Measurements from ENCODE around the gene SEPTIN8.

Gene SEPTIN8

DNA sequence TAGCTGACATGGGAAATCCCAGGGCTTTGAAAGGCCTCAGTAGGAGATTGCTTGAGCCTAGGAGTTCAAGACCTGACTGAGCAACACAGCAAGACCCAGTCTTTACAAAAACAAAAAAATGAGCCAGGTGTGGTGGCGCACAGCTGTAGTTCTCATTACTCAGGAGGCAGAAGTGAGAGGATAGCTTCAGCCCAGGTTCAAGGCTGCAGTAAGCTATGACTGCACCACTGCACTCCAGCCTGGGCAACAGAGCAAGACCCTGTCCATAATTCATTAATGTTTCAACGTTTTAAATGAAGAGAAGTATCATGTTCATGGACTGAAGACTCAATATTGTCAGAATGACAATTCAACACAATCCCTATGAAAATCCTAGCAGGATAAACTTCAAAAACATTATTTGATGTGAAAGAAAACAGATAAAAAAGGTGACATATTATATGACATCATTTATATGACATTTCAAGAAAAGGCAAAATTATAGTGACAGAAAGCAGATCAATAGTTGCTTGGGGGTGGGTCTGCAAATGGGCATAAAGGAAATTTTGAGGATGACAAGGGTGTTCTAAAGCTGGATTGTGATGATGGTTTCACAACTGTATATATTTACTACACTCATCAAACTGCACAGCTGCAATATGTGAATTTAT lies 43.4 kb downstream of the SEPTIN8 start:
- ATAC-seq (ENCODE audit: low read depth) (no peak), DNase-seq (ENCODE audit: low spot score) (no peak)
- H3K4me3 ChIP-seq (ENCODE audit: severe bottlenecking) = no peak overlapping the region
- no peaks in the 10 kb centered on the region for H3K9me3 ChIP-seq (ENCODE audit: severe bottlenecking)
- H3K27me3 ChIP-seq (ENCODE audit: insufficient read depth, poor library complexity, severe bottlenecking) = no peaks in the 10 kb centered on the region
- TF ChIP-seq, protein P1, sequence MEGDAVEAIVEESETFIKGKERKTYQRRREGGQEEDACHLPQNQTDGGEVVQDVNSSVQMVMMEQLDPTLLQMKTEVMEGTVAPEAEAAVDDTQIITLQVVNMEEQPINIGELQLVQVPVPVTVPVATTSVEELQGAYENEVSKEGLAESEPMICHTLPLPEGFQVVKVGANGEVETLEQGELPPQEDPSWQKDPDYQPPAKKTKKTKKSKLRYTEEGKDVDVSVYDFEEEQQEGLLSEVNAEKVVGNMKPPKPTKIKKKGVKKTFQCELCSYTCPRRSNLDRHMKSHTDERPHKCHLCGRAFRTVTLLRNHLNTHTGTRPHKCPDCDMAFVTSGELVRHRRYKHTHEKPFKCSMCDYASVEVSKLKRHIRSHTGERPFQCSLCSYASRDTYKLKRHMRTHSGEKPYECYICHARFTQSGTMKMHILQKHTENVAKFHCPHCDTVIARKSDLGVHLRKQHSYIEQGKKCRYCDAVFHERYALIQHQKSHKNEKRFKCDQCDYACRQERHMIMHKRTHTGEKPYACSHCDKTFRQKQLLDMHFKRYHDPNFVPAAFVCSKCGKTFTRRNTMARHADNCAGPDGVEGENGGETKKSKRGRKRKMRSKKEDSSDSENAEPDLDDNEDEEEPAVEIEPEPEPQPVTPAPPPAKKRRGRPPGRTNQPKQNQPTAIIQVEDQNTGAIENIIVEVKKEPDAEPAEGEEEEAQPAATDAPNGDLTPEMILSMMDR (IDR thresholded peaks at IDR 0.05; ENCODE audit: poor library complexity, severe bottlenecking) = no peak
- peaks cover 8% of the 10 kb centered on the region for H3K4me1 ChIP-seq (ENCODE audit: insufficient read depth, poor library complexity, severe bottlenecking)
- H3K36me3 ChIP-seq (ENCODE audit: low read depth) = peaks cover 25% of the 10 kb centered on the region
- no peak overlapping the region for H3K27ac ChIP-seq (ENCODE audit: poor library complexity, severe bottlenecking)

DNA sequence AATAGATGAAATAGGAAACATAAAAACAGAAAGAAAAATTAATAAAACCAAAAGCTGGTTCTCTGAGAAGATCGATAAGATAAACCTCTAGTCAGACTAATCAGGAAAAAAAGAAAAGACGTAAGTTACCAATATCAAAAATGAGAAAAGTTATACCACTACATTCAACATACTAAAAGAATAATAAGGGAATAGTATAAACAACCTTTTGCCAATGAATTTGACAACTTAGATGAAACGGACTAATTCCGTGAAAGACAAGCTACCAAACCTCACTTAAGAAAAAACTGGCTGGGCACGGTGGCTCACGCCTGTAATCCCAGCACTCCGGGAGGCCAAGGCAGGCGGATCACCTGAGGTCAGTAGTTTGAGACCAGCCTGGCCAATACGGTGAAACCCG lies 47.1 kb downstream of the SEPTIN8 start:
- Histone ChIP-seq H3K4me3 (ENCODE audit: severe bottlenecking) (no peak overlapping the region), H3K27ac (ENCODE audit: poor library complexity, severe bottlenecking) (no peak overlapping the region), H3K36me3 (ENCODE audit: low read depth) (peaks cover 40% of the 10 kb centered on the region), H3K27me3 (ENCODE audit: insufficient read depth, poor library complexity, severe bottlenecking) (no peaks in the 10 kb centered on the region), H3K9me3 (ENCODE audit: severe bottlenecking) (no peaks in the 10 kb centered on the region), H3K4me1 (ENCODE audit: insufficient read depth, poor library complexity, severe bottlenecking) (no peaks in the 10 kb centered on the region)
- TF ChIP-seq, protein P1 (IDR thresholded peaks at IDR 0.05; ENCODE audit: poor library complexity, severe bottlenecking) = no peak
- ATAC-seq (ENCODE audit: low read depth) (no peak), DNase-seq (ENCODE audit: low spot score) (no peak)

DNA sequence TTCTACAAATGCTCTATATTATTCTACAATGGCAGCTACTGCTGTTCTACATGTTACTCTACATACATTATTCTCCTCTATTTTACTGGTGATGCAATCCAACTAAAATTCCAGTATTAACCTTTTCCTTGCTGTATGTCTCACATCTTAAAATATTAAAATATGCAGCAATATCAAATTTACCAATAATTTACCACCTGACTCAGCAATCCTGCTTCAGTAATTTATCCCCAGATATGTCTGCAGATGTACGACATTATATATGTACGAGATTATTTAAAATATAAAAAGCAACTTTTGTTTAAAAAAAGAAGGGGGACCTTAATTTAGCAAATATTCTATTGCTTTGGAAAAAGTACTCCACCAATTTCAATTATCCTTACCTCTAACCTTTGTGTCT lies 51.3 kb downstream of the SEPTIN8 start:
- no peak for ATAC-seq (ENCODE audit: low read depth)
- H3K27me3 ChIP-seq (ENCODE audit: insufficient read depth, poor library complexity, severe bottlenecking) = no peaks in the 10 kb centered on the region
- H3K4me3 ChIP-seq (ENCODE audit: severe bottlenecking) = no peak overlapping the region
- no peaks in the 10 kb centered on the region for H3K4me1 ChIP-seq (ENCODE audit: insufficient read depth, poor library complexity, severe bottlenecking)
- peaks cover 29% of the 10 kb centered on the region for H3K36me3 ChIP-seq (ENCODE audit: low read depth)
- H3K27ac ChIP-seq (ENCODE audit: poor library complexity, severe bottlenecking) = no peak overlapping the region
- TF ChIP-seq, protein P1 (IDR thresholded peaks at IDR 0.05; ENCODE audit: poor library complexity, severe bottlenecking) = no peak
- no peaks in the 10 kb centered on the region for H3K9me3 ChIP-seq (ENCODE audit: severe bottlenecking)
- DNase-seq (ENCODE audit: low spot score) = no peak

DNA sequence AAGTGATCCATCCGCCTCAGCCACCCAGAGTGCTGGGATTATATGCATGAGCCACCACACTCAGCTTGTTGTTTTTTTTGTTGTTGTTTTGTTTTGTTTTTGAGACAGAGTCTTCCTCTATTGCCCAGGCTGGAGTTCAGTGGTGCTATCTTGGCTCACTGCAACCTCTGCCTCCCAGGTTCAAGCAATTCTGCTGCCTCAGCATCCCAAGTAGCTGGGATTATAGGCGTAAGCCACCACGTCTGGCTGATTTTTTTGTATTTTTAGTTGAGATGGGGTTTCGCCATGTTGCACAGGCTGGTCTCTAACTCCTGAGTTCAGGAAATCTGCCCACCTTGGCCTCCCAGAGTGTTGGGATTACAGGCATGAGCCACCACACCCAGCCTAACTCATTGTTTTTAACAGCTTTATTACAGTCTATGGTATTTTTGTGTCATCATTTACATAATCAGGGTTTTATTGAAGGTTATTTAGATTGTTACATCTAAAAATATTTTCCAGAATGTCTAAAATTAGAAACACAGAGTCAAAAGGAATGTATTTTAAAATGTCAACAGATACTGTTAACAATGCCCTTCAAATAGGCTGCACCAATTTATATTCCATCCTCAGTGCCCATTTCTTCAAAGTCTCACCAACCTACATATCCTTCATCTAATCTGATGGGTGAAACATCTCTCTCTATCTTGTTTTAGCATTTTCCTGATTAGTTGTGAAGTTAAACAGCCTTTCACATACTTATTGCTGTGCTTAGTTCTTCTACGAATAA lies 58.3 kb downstream of the SEPTIN8 start:
- Histone ChIP-seq H3K4me1 (ENCODE audit: insufficient read depth, poor library complexity, severe bottlenecking) (no peaks in the 10 kb centered on the region), H3K9me3 (ENCODE audit: severe bottlenecking) (no peaks in the 10 kb centered on the region), H3K27ac (ENCODE audit: poor library complexity, severe bottlenecking) (no peak overlapping the region), H3K27me3 (ENCODE audit: insufficient read depth, poor library complexity, severe bottlenecking) (no peaks in the 10 kb centered on the region), H3K36me3 (ENCODE audit: low read depth) (peaks cover 41% of the 10 kb centered on the region), H3K4me3 (ENCODE audit: severe bottlenecking) (no peak overlapping the region)
- DNase-seq (ENCODE audit: low spot score) = no peak
- ATAC-seq (ENCODE audit: low read depth) = no peak
- TF ChIP-seq, protein P1 (IDR thresholded peaks at IDR 0.05; ENCODE audit: poor library complexity, severe bottlenecking) = no peak
